ENCODE data around the gene PIM1. TPM values are rescaled to one million over a fixed set of nuclear protein-coding genes. Genes with fewer than 3 reads are reported as not detected.

Gene PIM1
- total RNA-seq, 1 donor from 2014 or later = 2.6 TPM

DNA sequence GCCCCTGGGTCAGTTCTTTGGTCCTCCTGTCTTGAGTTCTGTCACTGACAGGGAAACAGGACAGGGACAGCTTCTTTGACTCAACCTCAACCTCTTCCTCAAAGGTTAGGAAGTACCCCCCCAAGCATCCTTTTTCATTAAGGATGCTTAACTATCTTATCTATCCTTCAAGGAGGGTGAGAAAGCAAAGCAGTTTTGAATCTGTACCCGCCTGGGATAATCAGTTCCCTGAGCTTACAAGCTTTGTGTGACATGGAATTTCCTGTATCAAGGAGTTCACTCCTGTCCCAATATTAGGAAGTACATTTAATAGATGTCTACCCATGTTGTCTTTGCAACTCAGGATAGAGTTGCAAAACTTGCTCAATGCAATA lies 31.1 kb upstream of the PIM1 start:
- DNase-seq = no peak

- DNase-seq = no peak
Measured at GRCh38 chr6:37139230-37139962, 30.6 kb upstream of the PIM1 start.

DNA sequence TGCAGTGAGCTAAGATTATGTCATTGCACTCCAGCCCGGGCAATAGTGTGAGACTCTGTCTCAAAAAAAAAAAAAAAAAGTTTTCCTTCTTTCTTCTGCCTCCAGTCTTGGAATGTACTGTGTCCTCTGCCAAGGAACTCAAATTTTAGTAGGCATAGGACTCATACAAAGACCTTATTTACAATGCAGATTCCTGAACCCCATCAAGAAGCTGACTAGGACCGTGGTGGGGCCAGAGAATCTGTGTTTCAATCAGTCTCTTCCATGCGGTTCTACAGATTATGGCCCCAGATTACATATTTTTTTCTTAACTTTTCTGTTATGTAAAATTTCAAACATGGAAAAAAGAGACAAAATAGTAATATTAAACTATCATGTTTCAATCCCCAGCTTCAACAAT lies 29.8 kb upstream of the PIM1 start:
- no peak for DNase-seq

GRCh38 chr6:37141281-37142049 lies 28.5 kb upstream of the PIM1 start:
- no peak for DNase-seq

DNA sequence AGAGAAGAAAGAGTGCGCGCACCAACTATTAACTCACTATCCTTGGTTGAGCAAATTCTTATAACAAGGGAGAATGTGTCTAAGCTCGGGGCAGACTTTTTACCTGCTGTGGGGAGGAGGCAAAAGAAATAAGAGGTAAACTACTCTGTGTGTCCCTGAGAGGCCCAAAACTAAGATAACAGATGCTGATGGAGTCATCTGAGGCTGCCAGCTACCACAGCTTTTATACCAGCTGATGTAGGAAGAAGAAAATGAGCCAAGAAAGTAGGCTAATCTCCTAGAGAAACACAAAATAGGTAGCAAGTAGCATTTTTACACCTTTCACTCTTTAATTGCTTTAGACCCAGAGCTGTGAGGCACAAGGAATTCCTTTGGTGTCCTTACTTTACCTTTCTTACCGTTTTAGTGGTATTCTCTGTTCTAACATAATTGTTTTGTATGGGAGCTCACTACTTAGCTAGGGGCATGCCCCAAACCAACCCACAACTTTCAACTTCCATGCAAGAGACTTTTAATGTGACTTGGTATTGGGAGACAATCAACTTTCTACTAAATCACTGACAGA lies 27.8 kb upstream of the PIM1 start:
- no peak for DNase-seq

GRCh38 chr6:37143585-37143984 lies 26.4 kb upstream of the PIM1 start:
- DNase-seq = no peak

GRCh38 chr6:37145443-37145842 lies 24.5 kb upstream of the PIM1 start:
- no peak for DNase-seq

- DNase-seq = no peak
Measured at GRCh38 chr6:37146735-37147157, 23.2 kb upstream of the PIM1 start.

DNA sequence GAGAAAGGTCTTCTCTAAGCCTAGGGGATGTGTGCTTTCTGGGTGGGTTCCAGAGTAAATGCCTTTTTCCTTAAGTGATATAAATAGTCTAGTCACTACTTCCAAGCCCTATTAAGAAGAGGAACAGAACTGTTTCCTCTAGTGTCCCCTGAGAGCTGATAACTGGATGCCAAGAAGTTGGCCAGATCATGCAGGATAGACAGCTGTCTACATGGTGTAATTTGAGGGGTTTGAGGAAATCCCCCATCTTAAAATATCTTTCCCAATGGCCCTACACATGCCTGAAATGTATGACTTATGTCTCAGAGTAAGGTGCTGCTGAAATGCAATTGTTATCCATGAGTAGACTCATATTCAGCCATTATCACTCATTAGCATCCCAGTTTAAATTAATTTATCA lies 20.2 kb upstream of the PIM1 start:
- no peak for DNase-seq

DNA sequence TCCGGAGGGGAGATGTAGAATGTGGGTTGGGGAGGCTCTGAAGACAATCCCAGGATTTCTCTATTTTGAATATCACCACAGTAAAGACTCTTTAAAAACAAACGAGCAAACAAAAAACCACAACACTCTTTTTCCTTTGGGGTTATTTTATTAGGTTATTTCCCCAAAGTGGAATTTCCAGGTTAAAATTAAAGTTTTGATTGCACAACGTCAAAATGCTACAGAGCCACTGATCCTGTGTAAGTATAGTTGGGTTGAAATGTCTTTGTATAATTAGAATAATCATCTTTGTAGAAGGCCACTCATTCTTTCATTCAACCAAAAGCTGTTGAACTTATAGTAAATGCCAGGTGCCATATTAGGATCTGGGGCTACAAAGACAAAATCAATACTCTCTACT lies 19.6 kb upstream of the PIM1 start:
- DNase-seq = no peak

- DNase-seq = no peak
Measured at GRCh38 chr6:37155394-37156312, 14.3 kb upstream of the PIM1 start.

- no peak for DNase-seq
Measured at GRCh38 chr6:37158508-37158907, 11.4 kb upstream of the PIM1 start.

DNA sequence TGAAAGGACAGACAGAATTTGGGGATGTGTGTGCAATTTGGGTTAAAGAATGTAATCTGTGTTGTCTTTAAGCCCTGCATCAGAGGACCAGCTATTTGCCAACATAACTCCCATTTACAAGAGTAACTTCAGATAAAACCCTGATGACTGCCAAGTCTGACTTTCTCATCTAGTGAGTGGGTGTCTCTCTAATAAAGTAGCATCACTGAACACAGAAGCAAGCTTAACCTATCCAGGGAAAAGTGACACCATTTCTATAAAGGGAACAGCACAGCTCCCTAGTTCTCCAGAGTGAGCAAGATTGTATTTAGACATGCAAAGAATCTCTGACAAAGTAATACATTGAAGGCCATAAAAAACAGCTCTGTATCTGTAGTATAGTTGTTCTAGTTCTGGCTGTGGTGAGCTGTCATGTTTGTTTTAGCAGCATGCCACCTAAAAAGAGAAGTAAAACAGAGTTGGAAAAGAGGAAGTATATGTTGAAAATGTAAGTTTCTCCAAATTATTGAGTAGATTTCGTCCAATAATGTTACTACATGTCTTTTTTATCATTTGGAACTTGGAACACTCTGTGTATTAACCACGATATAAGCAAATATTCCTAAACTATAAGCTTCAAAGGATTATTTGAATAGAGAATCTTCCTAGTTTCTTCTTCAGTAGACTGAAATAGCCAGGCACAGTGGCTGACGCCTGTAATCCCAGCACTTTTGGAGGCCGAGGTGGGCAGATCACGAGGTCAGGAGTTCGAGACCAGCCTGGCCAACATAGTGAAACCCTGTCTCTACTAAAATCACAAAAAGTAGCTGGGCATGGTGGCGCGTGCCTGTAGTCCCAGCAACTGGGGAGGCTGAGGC lies 8.8 kb upstream of the PIM1 start:
- no peak for DNase-seq

GRCh38 chr6:37162740-37163139 lies 7.2 kb upstream of the PIM1 start:
- DNase-seq = no peak

DNA sequence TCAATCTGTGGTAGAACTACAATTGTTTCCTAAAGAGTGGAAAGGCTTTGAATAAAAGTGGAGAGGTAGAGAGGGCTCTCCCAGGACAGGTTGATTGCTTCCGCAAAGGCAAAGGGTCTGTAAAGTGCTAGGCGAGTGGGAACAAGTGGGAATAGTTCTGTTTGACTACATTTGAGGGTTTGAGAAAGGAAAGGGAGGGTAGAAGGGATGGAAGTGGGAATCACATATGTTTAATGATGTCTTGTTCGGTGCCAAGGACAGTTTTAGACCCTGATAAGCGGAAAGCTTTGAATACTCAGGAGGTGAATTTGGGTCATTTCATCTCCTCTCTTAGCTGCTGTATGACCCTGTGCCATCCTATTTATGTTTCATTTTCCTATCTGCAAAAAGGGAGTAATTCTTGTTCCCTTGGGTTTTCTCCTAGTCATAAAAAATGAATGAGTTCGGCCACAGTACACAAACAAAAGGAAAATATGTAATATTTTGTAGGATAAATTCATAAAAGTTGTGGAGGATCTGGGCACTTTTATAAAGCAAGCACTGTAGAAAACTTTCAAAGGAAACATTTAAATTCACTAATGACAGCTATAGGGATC lies 1.7 kb upstream of the PIM1 start:
- no peak for DNase-seq

DNA sequence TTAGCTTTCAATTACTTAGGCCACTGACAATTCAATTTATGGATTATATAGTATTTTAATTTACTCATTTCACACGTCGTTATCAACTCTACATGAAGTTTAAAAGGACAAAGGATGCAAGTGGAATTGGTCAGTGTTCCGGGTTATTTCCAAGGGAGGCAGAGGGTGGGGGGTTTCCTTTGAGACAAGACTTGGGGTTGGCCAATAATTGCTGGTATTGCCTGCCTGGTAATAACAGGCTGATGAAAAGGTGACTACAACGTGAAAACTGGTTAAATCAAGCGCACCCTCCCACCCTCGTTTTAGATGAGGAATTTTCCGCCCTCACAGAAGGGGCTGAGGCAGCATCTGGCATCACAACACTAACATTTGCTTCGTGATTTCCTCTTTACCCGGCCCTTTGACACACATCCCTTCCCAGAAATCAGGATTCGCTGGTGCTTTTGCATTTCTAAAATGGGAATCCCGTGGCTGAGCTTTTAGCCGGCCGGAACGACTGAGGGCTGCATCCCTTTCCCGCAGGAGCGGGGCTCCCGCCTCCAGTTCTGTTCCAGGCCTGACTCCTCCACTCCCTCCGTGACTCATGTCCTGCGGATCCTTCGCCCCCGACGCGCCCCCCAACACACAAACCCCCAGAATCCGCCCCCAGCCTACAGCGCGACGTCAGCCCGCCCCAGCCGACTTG lies 999 bp upstream of the PIM1 start:
- peak; percentile 76 for DNase-seq

DNA sequence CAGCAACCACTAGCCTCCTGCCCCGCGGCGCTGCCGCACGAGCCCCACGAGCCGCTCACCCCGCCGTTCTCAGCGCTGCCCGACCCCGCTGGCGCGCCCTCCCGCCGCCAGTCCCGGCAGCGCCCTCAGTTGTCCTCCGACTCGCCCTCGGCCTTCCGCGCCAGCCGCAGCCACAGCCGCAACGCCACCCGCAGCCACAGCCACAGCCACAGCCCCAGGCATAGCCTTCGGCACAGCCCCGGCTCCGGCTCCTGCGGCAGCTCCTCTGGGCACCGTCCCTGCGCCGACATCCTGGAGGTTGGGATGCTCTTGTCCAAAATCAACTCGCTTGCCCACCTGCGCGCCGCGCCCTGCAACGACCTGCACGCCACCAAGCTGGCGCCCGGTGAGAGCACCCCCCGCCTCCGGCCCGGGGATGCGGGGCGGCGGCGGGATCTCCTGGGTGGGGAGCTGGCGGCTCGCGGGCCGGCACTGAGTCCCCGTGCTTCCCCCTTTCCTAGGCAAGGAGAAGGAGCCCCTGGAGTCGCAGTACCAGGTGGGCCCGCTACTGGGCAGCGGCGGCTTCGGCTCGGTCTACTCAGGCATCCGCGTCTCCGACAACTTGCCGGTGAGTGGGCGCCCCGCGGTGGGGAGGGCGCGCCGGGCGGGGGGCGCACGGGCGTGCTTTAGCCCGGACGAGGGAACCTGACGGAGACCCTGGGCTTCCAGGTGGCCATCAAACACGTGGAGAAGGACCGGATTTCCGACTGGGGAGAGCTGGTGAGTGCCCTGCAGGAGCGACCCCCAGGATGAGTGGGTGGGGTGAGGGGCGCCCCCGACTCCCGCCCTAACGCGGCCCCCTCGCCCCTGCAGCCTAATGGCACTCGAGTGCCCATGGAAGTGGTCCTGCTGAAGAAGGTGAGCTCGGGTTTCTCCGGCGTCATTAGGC lies 585 bp downstream of the PIM1 start:
- peak; percentile 54 for DNase-seq

DNA sequence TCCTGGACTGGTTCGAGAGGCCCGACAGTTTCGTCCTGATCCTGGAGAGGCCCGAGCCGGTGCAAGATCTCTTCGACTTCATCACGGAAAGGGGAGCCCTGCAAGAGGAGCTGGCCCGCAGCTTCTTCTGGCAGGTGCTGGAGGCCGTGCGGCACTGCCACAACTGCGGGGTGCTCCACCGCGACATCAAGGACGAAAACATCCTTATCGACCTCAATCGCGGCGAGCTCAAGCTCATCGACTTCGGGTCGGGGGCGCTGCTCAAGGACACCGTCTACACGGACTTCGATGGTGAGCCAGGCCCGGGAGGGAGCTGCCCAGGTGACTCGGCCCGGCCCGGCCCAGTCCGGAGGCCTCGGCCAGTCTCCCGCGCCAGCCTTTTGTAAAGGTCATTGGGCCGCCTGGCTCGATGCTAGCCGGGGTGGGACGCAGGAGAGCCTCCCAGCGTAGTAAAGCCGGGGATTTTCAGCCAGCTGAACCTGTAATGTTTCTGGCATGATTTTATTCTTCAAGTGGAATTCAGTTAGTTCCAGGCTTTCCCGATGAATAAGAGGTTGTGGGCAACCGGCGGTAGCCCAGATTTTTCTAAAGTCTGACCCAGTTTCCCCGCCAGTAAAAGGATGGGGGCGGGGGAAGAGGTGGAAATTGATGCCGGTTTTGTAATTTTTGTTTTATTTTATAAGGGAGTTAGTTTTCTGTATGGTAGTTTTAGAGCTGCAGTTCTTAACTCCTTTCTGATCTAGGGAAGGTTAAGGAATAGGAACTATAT lies 1.4 kb downstream of the PIM1 start:
- DNase-seq = peak; percentile 38

Data from dermis blood vessel endothelial cell (primary cell).